HEK293 (cell line): ENCODE results near the gene C22orf39.

ENCODE experiments used
- CTCF ChIP-seq: fragments of 450-650 bp; formaldehyde crosslinking; IDR thresholded peaks from 2 replicates; pipeline ENCODE4 v1.5.1; 2016; ENCODE audit warnings: missing biosample characterization, missing genetic modification characterization
- HIC1 ChIP-seq: fragments of 450-650 bp; formaldehyde crosslinking; IDR thresholded peaks from 2 replicates; pipeline ENCODE4 v1.5.1; 2016; ENCODE audit warnings: missing biosample characterization, missing genetic modification characterization
- HOXA7 ChIP-seq: sonication (generic); formaldehyde crosslinking; IDR thresholded peaks from 2 replicates; pipeline ENCODE4 v1.8.1; 2022; ENCODE audit warnings: missing genetic modification reagents, borderline replicate concordance
- INSM2 ChIP-seq: fragments of 450-650 bp; formaldehyde crosslinking; IDR thresholded peaks from 2 replicates; pipeline ENCODE4 v1.5.1; 2016; ENCODE audit warnings: missing biosample characterization, missing genetic modification characterization
- MYNN ChIP-seq: fragments of 450-650 bp; formaldehyde crosslinking; IDR thresholded peaks from 2 replicates; pipeline ENCODE4 v1.5.1; 2016; ENCODE audit warnings: missing biosample characterization, missing genetic modification characterization, borderline replicate concordance
- YY1 ChIP-seq: fragments of 450-650 bp; formaldehyde crosslinking; IDR thresholded peaks from 2 replicates; pipeline ENCODE4 v1.5.1; 2018; ENCODE audit warnings: missing biosample characterization, missing genetic modification characterization
- ZNF24 ChIP-seq: fragments of 450-650 bp; formaldehyde crosslinking; IDR thresholded peaks from 2 replicates; pipeline ENCODE4 v1.5.1; 2016; ENCODE audit warnings: missing biosample characterization, missing genetic modification characterization
- ZNF335 ChIP-seq: fragments of 450-650 bp; formaldehyde crosslinking; conservative IDR thresholded peaks from 2 replicates; pipeline ENCODE4 v1.5.1; 2016; ENCODE audit warnings: missing biosample characterization, missing genetic modification characterization
- ZNF549 ChIP-seq: fragments of 450-650 bp; IDR thresholded peaks from 2 replicates; pipeline ENCODE4 v1.5.1; 2018; ENCODE audit warnings: missing biosample characterization, missing genetic modification characterization, mild to moderate bottlenecking, inconsistent platforms, moderate library complexity
- ZNF660 ChIP-seq: fragments of 450-650 bp; IDR thresholded peaks from 2 replicates; pipeline ENCODE4 v1.5.1; 2018; ENCODE audit warnings: missing biosample characterization, mild to moderate bottlenecking, missing genetic modification characterization
- ZNF843 ChIP-seq: fragments of 450-650 bp; formaldehyde crosslinking; IDR thresholded peaks from 2 replicates; pipeline ENCODE4 v1.5.1; 2016; ENCODE audit warnings: missing biosample characterization, missing genetic modification characterization
- ZSCAN5A ChIP-seq: fragments of 450-650 bp; formaldehyde crosslinking; IDR thresholded peaks from 2 replicates; pipeline ENCODE4 v1.5.1; 2016; ENCODE audit warnings: missing biosample characterization, missing genetic modification characterization
- ZXDB ChIP-seq: fragments of 450-650 bp; formaldehyde crosslinking; IDR thresholded peaks from 2 replicates; pipeline ENCODE4 v1.5.1; 2016; ENCODE audit warnings: missing biosample characterization, missing genetic modification characterization

GRCh38 chr22:19480789-19481188 is 33.3 kb upstream of the C22orf39 start:
- TF ChIP-seq ZXDB (tag by site-specific recombination) (no peak), INSM2 (tag by site-specific recombination) (no peak), CTCF (no peak), ZNF549 (tag by site-specific recombination) (no peak), ZNF843 (tag by site-specific recombination) (no peak), ZNF660 (no peak), YY1 (tag by site-specific recombination) (no peak), HIC1 (tag by site-specific recombination) (no peak), ZNF335 (tag by site-specific recombination) (no peak), ZSCAN5A (tag by site-specific recombination) (no peak), MYNN (no peak), HOXA7 (CRISPR knock-in tag) (no peak), ZNF24 (tag by site-specific recombination) (no peak)
